Neuron (in vitro differentiated cells): Measurements from ENCODE around the gene TTC33.
"Not testable (repeated sequence)": the region's sequence is repeated elsewhere in the genome, so short reads cannot be mapped to it uniquely, and the experiment has no call there.

Source experiments
- H2AFZ ChIP-seq: one replicate; pipeline ENCODE4 v1.6.1; 2013; ENCODE audit warnings: low read depth, mild to moderate bottlenecking, inconsistent platforms, low read length, moderate library complexity
- H3K27me3 ChIP-seq: one replicate; pipeline ENCODE4 v1.6.1; 2013; ENCODE audit warnings: low read length; ENCODE audit not compliant: insufficient read depth
- H3K36me3 ChIP-seq: one replicate; pipeline ENCODE4 v1.6.1; 2013; ENCODE audit warnings: low read length; ENCODE audit not compliant: insufficient read depth
- H3K4me1 ChIP-seq: one replicate; pipeline ENCODE4 v1.6.1; 2013; ENCODE audit warnings: low read length; ENCODE audit not compliant: insufficient read depth
- H3K4me3 ChIP-seq: 2 replicates; pipeline ENCODE4 v1.5.1; 2013; ENCODE audit warnings: mild to moderate bottlenecking, low read length, moderate library complexity
- H3K9me3 ChIP-seq: one replicate; pipeline ENCODE4 v1.6.1; 2013; ENCODE audit warnings: low read length

TTC33 gene

DNA sequence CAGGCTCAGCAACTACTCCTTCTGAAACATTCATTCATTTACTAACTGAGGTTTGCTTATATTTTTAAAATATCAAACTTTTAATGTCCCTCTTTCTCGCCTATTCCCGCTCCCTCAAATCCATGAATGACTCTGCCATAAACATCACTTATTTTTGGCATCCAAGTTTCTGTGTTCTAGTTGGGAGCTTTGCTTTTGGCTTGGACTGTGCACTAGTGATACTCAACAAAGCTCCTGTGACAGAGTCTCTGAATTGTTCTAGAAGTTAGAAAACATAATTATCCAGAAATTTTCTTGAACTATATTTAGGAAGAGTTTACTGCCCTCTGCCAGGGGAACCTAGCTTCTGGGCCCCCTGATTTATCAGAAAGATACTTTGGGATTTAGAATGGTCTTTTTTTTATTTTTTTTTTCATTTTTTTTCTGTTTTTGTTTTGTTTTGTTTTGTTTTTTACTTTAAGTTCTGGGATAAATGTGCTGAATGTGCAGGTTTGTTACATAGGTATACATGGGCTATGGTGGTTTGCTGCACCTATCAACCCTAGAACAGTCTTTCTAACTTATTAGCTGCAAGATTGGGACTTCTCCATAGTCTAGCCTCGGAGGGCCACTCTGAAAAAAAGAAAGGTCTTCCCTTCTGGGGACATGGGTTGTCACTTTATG is 140.7 kb downstream of the TTC33 start:
- Histone ChIP-seq H3K36me3 (no peaks in the 10 kb centered on the region), H3K4me1 (no peaks in the 10 kb centered on the region), H3K27me3 (no peaks in the 10 kb centered on the region), H3K9me3 (no peaks in the 10 kb centered on the region), H2AFZ (no peak overlapping the region), H3K4me3 (no peak overlapping the region)

DNA sequence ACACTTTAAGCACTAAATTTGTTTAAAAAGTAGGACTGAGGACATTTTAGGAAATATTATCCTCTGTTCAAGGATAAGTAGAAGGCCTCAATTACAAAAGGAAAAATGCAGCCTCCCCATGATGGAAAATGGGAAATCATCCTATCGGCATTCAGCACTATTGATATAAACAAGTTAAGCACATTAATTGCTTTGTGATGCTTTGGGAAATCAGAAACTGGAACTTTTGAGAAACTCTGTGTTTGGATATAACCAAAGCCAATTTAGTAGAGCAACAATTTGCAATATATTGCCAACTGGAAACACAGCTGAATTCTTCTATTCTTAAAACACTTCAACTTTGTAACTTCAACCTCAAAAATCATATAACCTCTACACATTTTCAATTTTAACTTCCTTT is 141.3 kb downstream of the TTC33 start:
- no peaks in the 10 kb centered on the region for H3K9me3 ChIP-seq
- no peaks in the 10 kb centered on the region for H3K36me3 ChIP-seq
- H3K27me3 ChIP-seq: no peaks in the 10 kb centered on the region
- no peak overlapping the region for H2AFZ ChIP-seq
- no peaks in the 10 kb centered on the region for H3K4me1 ChIP-seq
- no peak overlapping the region for H3K4me3 ChIP-seq

DNA sequence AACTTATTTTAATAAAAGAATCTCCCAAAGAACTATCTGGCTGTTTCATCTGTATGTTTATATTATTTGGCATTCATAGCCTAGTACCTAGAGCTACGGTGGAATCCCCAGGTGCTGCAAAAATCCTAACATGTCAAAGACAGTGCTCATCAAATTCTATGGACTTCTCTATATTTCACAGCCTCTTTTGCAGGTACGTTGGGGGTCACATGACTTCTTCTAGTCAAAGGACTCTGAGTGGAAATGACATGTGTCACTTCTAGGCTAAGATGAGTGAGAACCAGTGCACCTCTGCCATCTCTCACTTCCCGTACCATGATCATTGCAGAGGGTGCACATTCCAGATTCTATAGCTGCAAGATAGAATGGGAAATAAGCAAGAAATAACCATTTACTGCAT is 148.6 kb downstream of the TTC33 start:
- no peak overlapping the region for H2AFZ ChIP-seq
- H3K9me3 ChIP-seq: no peaks in the 10 kb centered on the region
- no peaks in the 10 kb centered on the region for H3K4me1 ChIP-seq
- H3K36me3 ChIP-seq: no peaks in the 10 kb centered on the region
- H3K27me3 ChIP-seq: no peaks in the 10 kb centered on the region
- H3K4me3 ChIP-seq: no peak overlapping the region

DNA sequence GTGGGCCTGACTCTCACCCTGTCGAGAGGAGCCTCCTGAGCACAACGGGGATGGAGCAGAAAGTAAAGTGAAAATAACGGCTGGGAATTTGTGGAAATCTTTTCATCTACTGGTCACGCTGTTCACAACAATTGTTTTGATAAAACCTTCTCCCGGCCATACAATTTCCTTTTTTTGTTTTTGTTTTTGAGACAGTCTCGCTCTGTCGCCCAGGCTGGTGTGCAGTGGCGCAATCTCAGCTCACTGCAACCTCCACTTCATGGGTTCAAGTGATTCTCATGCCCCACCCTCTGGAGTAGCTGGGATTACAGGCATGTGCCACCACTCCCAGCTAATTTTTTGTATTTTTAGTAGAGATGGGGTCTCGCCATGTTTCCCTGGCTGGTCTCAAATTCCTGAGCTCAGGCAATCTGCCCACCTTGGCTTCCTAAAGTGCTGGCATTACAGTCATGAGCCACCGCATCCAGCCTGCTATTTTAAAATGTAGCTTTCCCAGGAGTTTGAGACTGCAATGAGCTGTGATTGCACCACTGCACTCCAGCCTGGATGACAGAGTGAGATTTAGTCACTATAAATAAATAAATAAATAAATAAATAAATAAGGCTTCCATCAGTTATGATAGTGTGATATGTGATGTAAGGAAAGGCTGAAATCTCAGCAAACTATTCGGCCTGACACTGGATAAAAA is 149.5 kb downstream of the TTC33 start:
- H3K27me3 ChIP-seq: no peaks in the 10 kb centered on the region
- no peak overlapping the region for H3K4me3 ChIP-seq
- H2AFZ ChIP-seq: no peak overlapping the region
- no peaks in the 10 kb centered on the region for H3K4me1 ChIP-seq
- no peaks in the 10 kb centered on the region for H3K9me3 ChIP-seq
- H3K36me3 ChIP-seq: no peaks in the 10 kb centered on the region

DNA sequence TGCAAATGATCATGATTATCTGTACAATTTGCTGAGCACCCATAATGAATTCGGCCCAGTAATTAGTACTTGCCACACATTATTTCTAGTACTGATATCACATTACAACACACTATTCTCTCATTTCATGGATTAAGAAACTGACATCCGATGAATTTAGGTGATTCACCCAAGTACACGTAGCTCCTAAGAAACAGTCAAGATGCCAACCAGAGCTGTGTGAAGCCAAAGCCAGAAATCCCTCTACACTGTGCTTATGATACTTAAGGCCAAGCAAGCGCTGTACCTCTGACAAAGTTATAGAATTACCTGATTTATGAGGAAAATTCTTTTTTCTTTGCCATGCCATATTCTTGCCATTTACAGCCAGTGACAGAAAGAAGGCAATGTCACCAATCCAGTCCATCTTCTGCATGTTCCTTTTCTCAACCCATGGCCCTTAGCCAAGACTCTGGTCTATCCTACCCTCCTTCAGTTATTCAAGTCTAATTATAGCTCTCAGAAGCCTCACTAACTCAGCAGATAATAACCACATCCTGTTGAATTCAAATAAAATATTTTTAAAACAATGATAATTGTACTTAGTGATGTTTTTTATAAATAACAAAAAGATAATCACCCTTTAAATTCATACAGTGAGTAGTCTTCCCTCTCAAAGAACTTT is 150.3 kb downstream of the TTC33 start:
- Histone ChIP-seq H3K4me3 (no peak overlapping the region), H3K9me3 (no peaks in the 10 kb centered on the region), H3K27me3 (no peaks in the 10 kb centered on the region), H3K36me3 (no peaks in the 10 kb centered on the region), H2AFZ (no peak overlapping the region), H3K4me1 (no peaks in the 10 kb centered on the region)

DNA sequence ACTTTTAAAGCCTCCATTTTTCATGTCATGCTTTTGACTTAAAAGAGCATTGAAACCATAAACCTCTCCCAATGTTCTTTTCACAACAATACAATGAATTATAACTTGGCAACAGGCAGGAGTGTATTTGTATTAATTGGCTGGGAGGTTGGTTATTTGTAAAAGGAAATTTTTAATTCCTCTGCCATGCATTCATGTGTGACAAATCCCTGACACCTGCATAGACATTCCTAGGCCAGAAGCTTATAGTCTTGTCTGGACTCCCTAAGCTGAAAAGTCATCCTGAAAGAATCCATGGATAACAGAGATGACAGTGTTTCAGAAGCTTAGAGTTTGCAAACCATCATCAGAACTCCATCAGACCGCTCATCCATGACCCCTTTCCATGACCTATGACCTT is 152.4 kb downstream of the TTC33 start:
- Histone ChIP-seq H3K27me3 (no peaks in the 10 kb centered on the region), H3K36me3 (no peaks in the 10 kb centered on the region), H3K4me1 (no peaks in the 10 kb centered on the region)

DNA sequence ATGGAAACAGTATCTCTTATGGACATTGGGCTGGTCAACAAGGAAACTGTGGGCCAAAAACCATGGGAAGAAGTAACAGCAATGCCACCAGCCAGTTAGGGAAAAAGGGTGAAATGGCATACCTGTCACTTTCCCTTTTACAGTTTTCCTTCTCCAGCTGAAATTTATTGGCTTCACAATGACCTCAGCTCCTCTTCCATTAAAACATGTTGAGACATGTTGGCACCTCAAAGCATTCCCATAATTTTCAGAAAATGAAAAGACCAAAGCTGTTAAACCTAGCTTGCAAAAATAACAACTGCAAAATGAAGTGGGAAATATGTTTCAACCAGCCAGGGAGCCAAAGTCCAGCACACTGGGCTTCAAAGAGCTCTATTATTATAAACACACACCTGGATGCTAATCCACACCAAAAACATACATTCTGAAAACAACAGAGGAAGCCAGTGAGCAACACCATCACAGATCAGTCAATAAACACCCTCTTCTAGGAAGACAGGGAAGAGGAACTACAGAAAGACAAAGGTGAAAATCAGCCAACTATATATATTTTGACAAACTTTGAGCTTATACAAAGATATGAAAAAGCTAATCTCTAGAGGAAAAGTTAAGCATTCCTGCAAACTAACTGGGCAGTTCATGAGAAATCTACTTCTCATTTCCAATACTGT is 154.4 kb downstream of the TTC33 start:
- H2AFZ ChIP-seq: no peak overlapping the region
- H3K9me3 ChIP-seq: no peaks in the 10 kb centered on the region
- no peaks in the 10 kb centered on the region for H3K27me3 ChIP-seq
- H3K36me3 ChIP-seq: no peaks in the 10 kb centered on the region
- H3K4me1 ChIP-seq: no peaks in the 10 kb centered on the region
- no peak overlapping the region for H3K4me3 ChIP-seq

More for the DNA sequence above, 152.4 kb downstream of the TTC33 start:
- Histone ChIP-seq H2AFZ (no peak overlapping the region), H3K9me3 (no peaks in the 10 kb centered on the region), H3K4me3 (no peak overlapping the region)

DNA sequence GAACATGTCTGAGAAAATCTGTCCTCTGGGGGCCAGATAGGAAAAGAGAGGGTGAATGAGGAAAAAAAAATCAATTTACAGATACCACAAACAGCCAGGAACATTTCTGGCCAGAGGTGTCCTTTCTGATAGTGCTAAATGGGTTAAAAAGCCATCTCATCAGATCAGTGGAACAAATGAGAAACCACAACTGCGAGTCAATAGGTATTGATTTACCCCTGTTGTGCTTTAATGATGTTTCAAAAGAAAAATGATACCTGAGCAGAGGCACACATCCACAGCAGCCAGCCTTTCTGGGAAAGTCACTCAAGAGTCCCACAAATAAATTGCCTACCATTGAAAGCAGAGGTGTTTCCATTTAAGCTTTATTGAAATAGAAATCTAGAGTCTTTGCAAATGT is 155.4 kb downstream of the TTC33 start:
- H3K9me3 ChIP-seq: no peaks in the 10 kb centered on the region
- no peak overlapping the region for H3K4me3 ChIP-seq
- no peaks in the 10 kb centered on the region for H3K27me3 ChIP-seq
- no peaks in the 10 kb centered on the region for H3K36me3 ChIP-seq
- no peak overlapping the region for H2AFZ ChIP-seq
- no peaks in the 10 kb centered on the region for H3K4me1 ChIP-seq

DNA sequence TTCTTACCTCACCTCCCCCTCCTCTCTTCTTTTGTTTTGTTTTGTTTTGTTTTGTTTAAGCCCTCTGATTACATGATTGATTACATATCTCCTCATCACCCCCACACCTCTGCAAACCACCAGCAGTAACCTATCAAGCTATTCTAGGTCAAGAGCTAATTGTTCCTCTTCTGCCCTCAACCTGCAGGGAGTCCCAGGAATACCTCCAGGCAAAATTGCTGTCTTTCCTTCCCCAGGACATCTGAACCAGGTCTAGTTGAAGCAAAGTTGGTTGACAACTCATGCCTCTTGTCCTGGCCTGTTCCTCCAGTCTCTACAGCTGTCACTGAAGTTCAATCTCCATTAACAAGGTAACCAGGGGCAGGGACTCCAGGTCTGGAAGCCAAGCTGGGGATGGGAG is 156.1 kb downstream of the TTC33 start:
- H3K36me3 ChIP-seq: no peaks in the 10 kb centered on the region
- H3K27me3 ChIP-seq: no peaks in the 10 kb centered on the region
- H3K4me1 ChIP-seq: no peaks in the 10 kb centered on the region
- H3K9me3 ChIP-seq: no peaks in the 10 kb centered on the region
- no peak overlapping the region for H3K4me3 ChIP-seq
- H2AFZ ChIP-seq: no peak overlapping the region

DNA sequence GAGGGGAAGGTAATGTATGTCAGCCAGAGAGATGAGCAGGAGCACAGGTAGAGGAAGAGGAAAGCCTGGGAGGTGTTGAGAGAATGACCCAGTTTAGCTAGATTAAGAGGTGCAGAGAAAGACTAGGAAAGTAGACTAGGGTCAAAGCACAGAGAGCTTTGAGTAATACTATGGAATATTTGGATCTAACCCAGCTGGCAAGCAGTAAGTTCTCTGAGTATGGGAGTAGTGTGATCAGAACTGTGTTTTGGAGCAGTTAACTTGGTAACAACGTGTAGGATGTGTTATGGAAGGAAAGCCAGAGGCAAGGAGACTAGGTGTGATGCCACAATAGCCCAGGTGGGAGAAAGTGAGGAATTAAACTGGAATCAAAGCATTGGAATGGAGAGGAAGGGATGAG is 160.9 kb downstream of the TTC33 start:
- H3K4me3 ChIP-seq: no peak overlapping the region
- H3K4me1 ChIP-seq: no peaks in the 10 kb centered on the region
- no peaks in the 10 kb centered on the region for H3K27me3 ChIP-seq
- no peak overlapping the region for H2AFZ ChIP-seq
- no peaks in the 10 kb centered on the region for H3K36me3 ChIP-seq
- H3K9me3 ChIP-seq: no peaks in the 10 kb centered on the region

DNA sequence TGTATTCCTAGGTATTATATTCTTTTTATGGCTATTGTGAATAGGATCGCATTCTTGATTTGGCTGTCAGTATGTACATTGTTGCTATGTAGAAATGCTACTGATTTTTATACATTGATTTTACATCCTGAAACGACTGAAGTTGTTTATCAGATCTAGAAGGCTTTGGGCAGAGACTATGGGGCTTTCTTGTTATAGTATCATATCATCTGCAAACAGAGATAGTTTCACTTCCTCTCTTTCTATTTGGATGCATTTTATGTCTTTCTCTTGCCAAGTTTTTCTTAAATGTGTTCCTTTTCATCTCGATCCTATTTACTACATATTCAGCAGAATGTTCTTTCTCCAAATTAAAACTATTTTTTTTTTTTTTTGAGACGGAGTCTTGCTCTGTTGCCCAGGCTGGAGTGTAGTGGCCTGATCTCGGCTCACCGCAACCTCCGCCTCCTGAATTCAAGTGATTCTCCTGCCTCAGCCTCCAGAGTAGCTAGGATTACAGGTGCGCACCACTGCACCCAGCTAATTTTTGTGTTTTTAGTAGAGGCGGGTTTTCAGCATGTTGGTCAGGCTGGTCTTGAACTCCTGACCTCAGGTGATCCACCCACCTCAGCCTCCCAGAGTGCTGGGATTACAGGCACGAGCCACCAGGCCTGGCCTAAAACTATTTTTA is 163.9 kb downstream of the TTC33 start:
- H3K36me3 ChIP-seq, H3K4me3 ChIP-seq, H3K27me3 ChIP-seq, H3K9me3 ChIP-seq, H3K4me1 ChIP-seq, H2AFZ ChIP-seq: not testable (repeated sequence)

DNA sequence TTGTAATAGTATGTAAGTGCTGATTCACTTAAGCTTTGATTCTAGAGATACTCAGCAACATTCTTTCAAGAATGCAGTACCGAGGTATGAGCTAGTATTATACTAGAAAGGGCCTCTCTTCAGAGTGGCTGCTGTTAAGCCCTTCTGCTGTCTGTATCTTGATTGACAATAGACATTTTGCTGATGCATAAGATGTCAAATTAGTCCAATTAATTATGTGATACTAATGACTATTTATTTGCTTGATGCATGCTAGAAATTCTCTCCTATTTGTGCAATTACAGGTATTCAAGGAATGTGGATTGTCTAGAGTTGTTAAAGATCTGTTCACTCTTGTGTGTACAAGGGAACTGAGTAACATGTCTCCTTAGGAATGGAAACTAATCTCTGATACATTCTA is 168.4 kb downstream of the TTC33 start:
- Histone ChIP-seq H3K4me1 (no peaks in the 10 kb centered on the region), H3K9me3 (no peaks in the 10 kb centered on the region), H2AFZ (no peak overlapping the region), H3K36me3 (no peaks in the 10 kb centered on the region), H3K27me3 (no peaks in the 10 kb centered on the region), H3K4me3 (no peak overlapping the region)
